K562 (cell line): ENCODE measurements around the gene LENEP.
"Not testable (repeated sequence)": the region's sequence is repeated elsewhere in the genome, so short reads cannot be mapped to it uniquely, and the experiment has no call there.

Experiments
- ARHGAP35 ChIP-seq: fragments of 450-650 bp; IDR thresholded peaks from 2 replicates; pipeline ENCODE4 v1.6.1; 2018; ENCODE audit not compliant: partially characterized antibody
- ATF3 ChIP-seq, 2 experiments: fragments of 450-650 bp in 1 of 2; sonication (generic) in 1 of 2; formaldehyde crosslinking in 1 of 2; IDR thresholded peaks in 1 of 2; conservative IDR thresholded peaks in 1 of 2; 2 replicates each; pipeline versions ENCODE4 v1.6.1 to v1.8.1; 2016 to 2023; ENCODE audit warnings: mild to moderate bottlenecking in 2 of 2, moderate library complexity in 2 of 2, inconsistent platforms in 1 of 2, missing genetic modification reagents in 1 of 2
- CTCF ChIP-seq, 3 experiments: IDR thresholded peaks in 2 of 3; conservative IDR thresholded peaks in 1 of 3; 2 replicates each; pipeline ENCODE4 v1.5.1; 2011 to 2012; ENCODE audit warnings: low read length in 3 of 3, mild to moderate bottlenecking in 3 of 3, control low read depth in 2 of 3, improper control_type of control experiment in 1 of 3, inconsistent platforms in 1 of 3, low read depth in 1 of 3, mixed read lengths in 1 of 3, moderate library complexity in 1 of 3; ENCODE audit not compliant: insufficient read depth in 2 of 3
- FIP1L1 ChIP-seq: fragments of 200-400 bp; formaldehyde crosslinking; IDR thresholded peaks from 2 replicates; pipeline ENCODE4 v1.6.1; 2018; ENCODE audit warnings: mild to moderate bottlenecking, low read depth, low read length; ENCODE audit not compliant: poor library complexity, severe bottlenecking
- GTF3C2 ChIP-seq: IDR thresholded peaks from 3 replicates; pipeline ENCODE4 v1.6.1; 2011; ENCODE audit warnings: borderline replicate concordance, mild to moderate bottlenecking, moderate library complexity; ENCODE audit not compliant: insufficient read length; ENCODE audit errors: extremely low read depth
- HDAC6 ChIP-seq: IDR thresholded peaks from 2 replicates; pipeline ENCODE4 v1.6.1; 2012; ENCODE audit warnings: low read depth, mild to moderate bottlenecking, control low read depth, inconsistent platforms, low read length, moderate library complexity
- LARP7 ChIP-seq: fragments of 450-650 bp; IDR thresholded peaks from 2 replicates; pipeline ENCODE4 v1.6.1; 2016
- NR2C2 ChIP-seq, 2 experiments: fragments of 200-800 bp in 1 of 2; sonication (Bioruptor generic) in 1 of 2; sonication (generic) in 1 of 2; formaldehyde crosslinking in 1 of 2; IDR thresholded peaks; 2 replicates each; pipeline versions ENCODE4 v1.6.1 to v1.8.0; 2016 to 2022; ENCODE audit warnings: mild to moderate bottlenecking in 1 of 2, missing compliant biosample characterization in 1 of 2, missing genetic modification characterization in 1 of 2, missing genetic modification reagents in 1 of 2
- POLR2AphosphoS5 ChIP-seq: IDR thresholded peaks from 2 replicates; pipeline ENCODE4 v1.6.1; 2011; ENCODE audit warnings: mild to moderate bottlenecking, low read depth, low read length, moderate library complexity; ENCODE audit not compliant: control insufficient read depth, insufficient read depth
- SIN3A ChIP-seq, 2 experiments: fragments of 150-350 bp in 1 of 2; IDR thresholded peaks; 2 replicates each; pipeline ENCODE4 v1.6.1; 2011 to 2016; ENCODE audit warnings: borderline replicate concordance in 2 of 2, low read depth in 2 of 2, low read length in 2 of 2, mild to moderate bottlenecking in 2 of 2, moderate library complexity in 2 of 2; ENCODE audit not compliant: control insufficient read depth in 1 of 2
- SMARCC2 ChIP-seq: fragments of 450-650 bp; IDR thresholded peaks from 2 replicates; pipeline ENCODE4 v1.6.1; 2017; ENCODE audit warnings: antibody characterized with exemption, moderate library complexity, mild to moderate bottlenecking, low read depth
- TAF1 ChIP-seq: IDR thresholded peaks from 2 replicates; pipeline ENCODE4 v1.6.1; 2011; ENCODE audit warnings: mild to moderate bottlenecking, low read length, moderate library complexity; ENCODE audit not compliant: insufficient read depth, control insufficient read depth, severe bottlenecking; ENCODE audit errors: extremely low read depth
- YY1 ChIP-seq, 3 experiments: IDR thresholded peaks; 2 replicates each; pipeline ENCODE4 v1.6.1; 2011; ENCODE audit warnings: low read length in 2 of 3, mild to moderate bottlenecking in 2 of 3, moderate library complexity in 2 of 3, borderline replicate concordance in 1 of 3, control low read depth in 1 of 3, low read depth in 1 of 3; ENCODE audit not compliant: insufficient read depth in 3 of 3, insufficient replicate concordance in 2 of 3, control insufficient read depth in 1 of 3, insufficient read length in 1 of 3; ENCODE audit errors: extremely low read depth in 1 of 3

- not testable (repeated sequence) for TF ChIP-seq NR2C2 (CRISPR knock-in tag; IDR thresholded peaks at IDR 0.05); NR2C2 (tag; IDR thresholded peaks at IDR 0.05); CTCF (IDR thresholded peaks at IDR 0.05 in 2 of 3, conservative IDR thresholded peaks at IDR 0.05 in 1 of 3; ENCODE audit: insufficient read depth in 2 of 3, low read depth in 1 of 3, low read length in 3 of 3); LARP7; ATF3 (IDR thresholded peaks at IDR 0.05); ATF3 (CRISPR knock-in tag; conservative IDR thresholded peaks at IDR 0.05); FIP1L1; SIN3A (IDR thresholded peaks at IDR 0.05; ENCODE audit: borderline replicate concordance in 2 of 2, control insufficient read depth in 1 of 2, low read depth in 2 of 2, low read length in 2 of 2); HDAC6; SMARCC2; POLR2AphosphoS5; YY1 (IDR thresholded peaks at IDR 0.05; ENCODE audit: borderline replicate concordance in 1 of 3, control insufficient read depth in 1 of 3, extremely low read depth in 1 of 3, insufficient read depth in 3 of 3, insufficient read length in 1 of 3, insufficient replicate concordance in 2 of 3, low read depth in 1 of 3, low read length in 2 of 3); GTF3C2; ARHGAP35; TAF1
These were observed 6.7 kb upstream of the LENEP start for GRCh38 chr1:154986736-154987135.
